GM12875 (cell line): ENCODE data around the gene SKP1.

Experiments
- H3K4me3 ChIP-seq: one replicate; pipeline ENCODE4 v1.5.1; 2011; ENCODE audit warnings: low read depth, low read length, control low read depth
- CTCF ChIP-seq: IDR thresholded peaks from 2 replicates; pipeline ENCODE4 v1.5.1; 2011; ENCODE audit warnings: low read depth, mild to moderate bottlenecking, control low read depth, inconsistent platforms, low read length, moderate library complexity, borderline replicate concordance; ENCODE audit not compliant: insufficient read depth

SKP1 gene

GRCh38 chr5:134188092-134188491, 11.3 kb upstream of the SKP1 start:
- TF ChIP-seq CTCF = no peak
- H3K4me3 ChIP-seq = no peak overlapping the region

GRCh38 chr5:134184155-134185135, 7.7 kb upstream of the SKP1 start:
- peak; percentile 95 for TF ChIP-seq CTCF
- no peak overlapping the region for H3K4me3 ChIP-seq

- no peak for TF ChIP-seq CTCF
These were observed 6.7 kb upstream of the SKP1 start for GRCh38 chr5:134183481-134183880.

GRCh38 chr5:134178096-134178419, 1.3 kb upstream of the SKP1 start:
- no peak overlapping the region for H3K4me3 ChIP-seq
- TF ChIP-seq CTCF = no peak

More at GRCh38 chr5:134183481-134183880, 6.7 kb upstream of the SKP1 start:
- H3K4me3 ChIP-seq = no peak overlapping the region

GRCh38 chr5:134177369-134178095, 782 bp upstream of the SKP1 start:
- peak overlapping the region; percentile 91 for H3K4me3 ChIP-seq
- TF ChIP-seq CTCF = no peak

- no peak for TF ChIP-seq CTCF
These were observed 734 bp downstream of the SKP1 start for GRCh38 chr5:134175921-134176510.

More at GRCh38 chr5:134175921-134176510, 734 bp downstream of the SKP1 start:
- H3K4me3 ChIP-seq = peak overlapping the region; percentile 91
